ENCODE data around the gene COG5.

DNA sequence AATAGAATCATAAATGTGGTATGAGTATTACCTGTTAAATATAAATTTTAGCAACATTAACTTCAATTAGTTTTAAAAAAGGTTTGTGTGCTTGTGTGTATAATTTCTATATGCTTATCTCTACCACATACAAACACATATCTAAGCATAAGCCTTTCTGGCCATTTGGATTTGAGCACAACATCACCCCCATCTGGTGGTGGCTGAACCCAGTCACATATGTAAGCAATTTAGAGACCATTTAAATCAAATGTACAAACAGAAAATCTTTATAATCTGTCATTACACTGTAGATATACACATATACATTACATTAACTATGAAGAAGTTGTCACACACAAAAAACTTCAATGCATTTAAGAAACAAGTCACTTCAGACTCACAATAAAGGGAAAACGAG is 62.1 kb downstream of the COG5 start:
- TF ChIP-seq, protein P1, sequence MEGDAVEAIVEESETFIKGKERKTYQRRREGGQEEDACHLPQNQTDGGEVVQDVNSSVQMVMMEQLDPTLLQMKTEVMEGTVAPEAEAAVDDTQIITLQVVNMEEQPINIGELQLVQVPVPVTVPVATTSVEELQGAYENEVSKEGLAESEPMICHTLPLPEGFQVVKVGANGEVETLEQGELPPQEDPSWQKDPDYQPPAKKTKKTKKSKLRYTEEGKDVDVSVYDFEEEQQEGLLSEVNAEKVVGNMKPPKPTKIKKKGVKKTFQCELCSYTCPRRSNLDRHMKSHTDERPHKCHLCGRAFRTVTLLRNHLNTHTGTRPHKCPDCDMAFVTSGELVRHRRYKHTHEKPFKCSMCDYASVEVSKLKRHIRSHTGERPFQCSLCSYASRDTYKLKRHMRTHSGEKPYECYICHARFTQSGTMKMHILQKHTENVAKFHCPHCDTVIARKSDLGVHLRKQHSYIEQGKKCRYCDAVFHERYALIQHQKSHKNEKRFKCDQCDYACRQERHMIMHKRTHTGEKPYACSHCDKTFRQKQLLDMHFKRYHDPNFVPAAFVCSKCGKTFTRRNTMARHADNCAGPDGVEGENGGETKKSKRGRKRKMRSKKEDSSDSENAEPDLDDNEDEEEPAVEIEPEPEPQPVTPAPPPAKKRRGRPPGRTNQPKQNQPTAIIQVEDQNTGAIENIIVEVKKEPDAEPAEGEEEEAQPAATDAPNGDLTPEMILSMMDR (conservative IDR thresholded peaks at IDR 0.05; ENCODE audit: low read depth in 2 of 2): peak; percentile 65 to 72
- TF ChIP-seq POLR2AphosphoS5 (IDR thresholded peaks at IDR 0.05; ENCODE audit: low read depth): no peak
- TF ChIP-seq EZH2 (IDR thresholded peaks at IDR 0.05; ENCODE audit: low read depth, unreplicated experiment): no peak
- TF ChIP-seq CREB1 (CRISPR knock-in tag; IDR thresholded peaks at IDR 0.05; ENCODE audit: low read depth): no peak
- no peak for TF ChIP-seq ZNF114 (CRISPR knock-in tag; IDR thresholded peaks at IDR 0.05)
- TF ChIP-seq, protein P2, sequence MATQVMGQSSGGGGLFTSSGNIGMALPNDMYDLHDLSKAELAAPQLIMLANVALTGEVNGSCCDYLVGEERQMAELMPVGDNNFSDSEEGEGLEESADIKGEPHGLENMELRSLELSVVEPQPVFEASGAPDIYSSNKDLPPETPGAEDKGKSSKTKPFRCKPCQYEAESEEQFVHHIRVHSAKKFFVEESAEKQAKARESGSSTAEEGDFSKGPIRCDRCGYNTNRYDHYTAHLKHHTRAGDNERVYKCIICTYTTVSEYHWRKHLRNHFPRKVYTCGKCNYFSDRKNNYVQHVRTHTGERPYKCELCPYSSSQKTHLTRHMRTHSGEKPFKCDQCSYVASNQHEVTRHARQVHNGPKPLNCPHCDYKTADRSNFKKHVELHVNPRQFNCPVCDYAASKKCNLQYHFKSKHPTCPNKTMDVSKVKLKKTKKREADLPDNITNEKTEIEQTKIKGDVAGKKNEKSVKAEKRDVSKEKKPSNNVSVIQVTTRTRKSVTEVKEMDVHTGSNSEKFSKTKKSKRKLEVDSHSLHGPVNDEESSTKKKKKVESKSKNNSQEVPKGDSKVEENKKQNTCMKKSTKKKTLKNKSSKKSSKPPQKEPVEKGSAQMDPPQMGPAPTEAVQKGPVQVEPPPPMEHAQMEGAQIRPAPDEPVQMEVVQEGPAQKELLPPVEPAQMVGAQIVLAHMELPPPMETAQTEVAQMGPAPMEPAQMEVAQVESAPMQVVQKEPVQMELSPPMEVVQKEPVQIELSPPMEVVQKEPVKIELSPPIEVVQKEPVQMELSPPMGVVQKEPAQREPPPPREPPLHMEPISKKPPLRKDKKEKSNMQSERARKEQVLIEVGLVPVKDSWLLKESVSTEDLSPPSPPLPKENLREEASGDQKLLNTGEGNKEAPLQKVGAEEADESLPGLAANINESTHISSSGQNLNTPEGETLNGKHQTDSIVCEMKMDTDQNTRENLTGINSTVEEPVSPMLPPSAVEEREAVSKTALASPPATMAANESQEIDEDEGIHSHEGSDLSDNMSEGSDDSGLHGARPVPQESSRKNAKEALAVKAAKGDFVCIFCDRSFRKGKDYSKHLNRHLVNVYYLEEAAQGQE (IDR thresholded peaks at IDR 0.05; ENCODE audit: unreplicated experiment): no peak
